ENCODE results near the gene MAN1C1.

DNA sequence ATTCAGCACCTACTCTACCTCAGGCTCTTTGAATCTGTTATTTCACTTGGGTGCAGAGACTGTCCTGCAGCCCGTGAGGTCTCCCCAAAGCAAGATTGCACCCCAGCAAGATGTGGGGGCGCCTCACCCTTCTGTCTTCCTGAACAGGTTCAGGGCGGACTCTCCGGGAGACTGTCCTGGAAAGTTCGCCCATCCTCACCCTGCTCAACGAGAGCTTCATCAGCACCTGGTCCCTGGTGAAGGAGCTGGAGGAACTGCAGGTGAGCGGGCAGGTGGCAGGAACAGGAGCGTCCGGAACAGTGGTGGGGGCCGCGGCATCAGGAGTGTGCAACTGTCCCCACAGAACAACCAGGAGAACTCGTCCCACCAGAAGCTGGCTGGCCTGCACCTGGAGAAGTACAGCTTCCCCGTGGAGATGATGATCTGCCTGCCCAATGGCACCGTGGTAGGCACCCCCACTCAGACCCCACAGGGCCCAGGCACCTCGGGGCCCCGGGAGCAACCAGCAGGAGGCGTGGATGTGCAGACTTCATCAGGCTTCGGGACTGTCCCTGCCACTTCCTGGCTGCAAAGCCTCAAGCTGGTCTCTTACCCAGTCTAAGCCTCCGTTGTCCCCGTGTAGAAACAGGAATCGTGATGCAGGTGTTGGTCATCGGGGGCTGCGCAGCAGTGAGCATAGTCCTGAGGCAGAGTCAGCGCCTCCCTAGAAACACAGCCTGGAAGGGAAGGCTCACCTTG, 197.3 kb downstream of the MAN1C1 start:
- TF ChIP-seq EZH2 (IDR thresholded peaks at IDR 0.05; ENCODE audit: low read length, missing control alignments): no peak
- TF ChIP-seq, protein P1, sequence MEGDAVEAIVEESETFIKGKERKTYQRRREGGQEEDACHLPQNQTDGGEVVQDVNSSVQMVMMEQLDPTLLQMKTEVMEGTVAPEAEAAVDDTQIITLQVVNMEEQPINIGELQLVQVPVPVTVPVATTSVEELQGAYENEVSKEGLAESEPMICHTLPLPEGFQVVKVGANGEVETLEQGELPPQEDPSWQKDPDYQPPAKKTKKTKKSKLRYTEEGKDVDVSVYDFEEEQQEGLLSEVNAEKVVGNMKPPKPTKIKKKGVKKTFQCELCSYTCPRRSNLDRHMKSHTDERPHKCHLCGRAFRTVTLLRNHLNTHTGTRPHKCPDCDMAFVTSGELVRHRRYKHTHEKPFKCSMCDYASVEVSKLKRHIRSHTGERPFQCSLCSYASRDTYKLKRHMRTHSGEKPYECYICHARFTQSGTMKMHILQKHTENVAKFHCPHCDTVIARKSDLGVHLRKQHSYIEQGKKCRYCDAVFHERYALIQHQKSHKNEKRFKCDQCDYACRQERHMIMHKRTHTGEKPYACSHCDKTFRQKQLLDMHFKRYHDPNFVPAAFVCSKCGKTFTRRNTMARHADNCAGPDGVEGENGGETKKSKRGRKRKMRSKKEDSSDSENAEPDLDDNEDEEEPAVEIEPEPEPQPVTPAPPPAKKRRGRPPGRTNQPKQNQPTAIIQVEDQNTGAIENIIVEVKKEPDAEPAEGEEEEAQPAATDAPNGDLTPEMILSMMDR (conservative IDR thresholded peaks at IDR 0.05 in 1 of 2, IDR thresholded peaks at IDR 0.05 in 1 of 2; ENCODE audit: low read depth in 1 of 2, low read length in 2 of 2): no peak

All from fibroblast of lung (primary cell).